H9 (cell line): ENCODE measurements around the gene PDPK1. TPM values are rescaled to one million over a fixed set of nuclear protein-coding genes. Genes with fewer than 3 reads are reported as not detected.

Experiments used
- DNase-seq: peaks from one replicate; pipeline ENCODE4 v3.0.0-alpha.2; 2017
- H2AFZ ChIP-seq: one replicate; pipeline ENCODE4 v1.6.1; 2013; ENCODE audit warnings: mild to moderate bottlenecking, low read length, control low read depth, moderate library complexity
- H2AK5ac ChIP-seq: 2 replicates; pipeline ENCODE4 v1.6.1; 2013; ENCODE audit warnings: low read length, control low read depth, mixed read lengths; ENCODE audit not compliant: insufficient read length
- H2BK120ac ChIP-seq: one replicate; pipeline ENCODE4 v1.6.1; 2013; ENCODE audit warnings: low read depth, mild to moderate bottlenecking, low read length, control low read depth, inconsistent platforms; ENCODE audit not compliant: poor library complexity, severe bottlenecking
- H2BK12ac ChIP-seq: 2 replicates; pipeline ENCODE4 v1.6.1; 2013; ENCODE audit warnings: low read length, control low read depth, mixed read lengths, low read depth; ENCODE audit not compliant: insufficient read length
- H2BK15ac ChIP-seq: 2 replicates; pipeline ENCODE4 v1.6.1; 2013; ENCODE audit warnings: low read depth, low read length, control low read depth
- H2BK20ac ChIP-seq: one replicate; pipeline ENCODE4 v1.6.1; 2013; ENCODE audit warnings: low read depth, mild to moderate bottlenecking, low read length, control low read depth, inconsistent platforms; ENCODE audit not compliant: poor library complexity, severe bottlenecking
- H2BK5ac ChIP-seq: 2 replicates; pipeline ENCODE4 v1.6.1; 2013; ENCODE audit warnings: low read length, control low read depth, mixed read lengths; ENCODE audit not compliant: insufficient read length
- H3K14ac ChIP-seq: 2 replicates; pipeline ENCODE4 v1.6.1; 2013; ENCODE audit warnings: low read length, control low read depth; ENCODE audit not compliant: insufficient read depth
- H3K18ac ChIP-seq: 2 replicates; pipeline ENCODE4 v1.6.1; 2013; ENCODE audit warnings: low read depth, mild to moderate bottlenecking, mixed read lengths, low read length, control low read depth; ENCODE audit not compliant: insufficient read length
- H3K23ac ChIP-seq: 2 replicates; pipeline ENCODE4 v1.6.1; 2013; ENCODE audit warnings: low read length, control low read depth, mixed read lengths, low read depth; ENCODE audit not compliant: insufficient read length
- H3K23me2 ChIP-seq: 2 replicates; pipeline ENCODE4 v1.6.1; 2013; ENCODE audit warnings: low read depth, mild to moderate bottlenecking, mixed read lengths, low read length, control low read depth; ENCODE audit not compliant: insufficient read length, poor library complexity, severe bottlenecking
- H3K27ac ChIP-seq: 2 replicates; pipeline ENCODE4 v1.5.1; 2013; ENCODE audit warnings: low read length, control low read depth, mixed read lengths, low read depth; ENCODE audit not compliant: insufficient read length
- H3K27me3 ChIP-seq: 2 replicates; pipeline ENCODE4 v1.6.1; 2013; ENCODE audit warnings: low read length, control low read depth, inconsistent platforms; ENCODE audit not compliant: insufficient read depth
- H3K4ac ChIP-seq: 2 replicates; pipeline ENCODE4 v1.6.1; 2013; ENCODE audit warnings: low read depth, mild to moderate bottlenecking, control low read depth, inconsistent platforms, low read length, moderate library complexity
- H3K4me1 ChIP-seq: 2 replicates; pipeline ENCODE4 v1.6.1; 2013; ENCODE audit warnings: low read length, control low read depth, inconsistent platforms; ENCODE audit not compliant: insufficient read depth
- H3K4me2 ChIP-seq: 2 replicates; pipeline ENCODE4 v1.6.1; 2013; ENCODE audit warnings: low read length, control low read depth, mixed read lengths; ENCODE audit not compliant: insufficient read length, insufficient read depth
- H3K56ac ChIP-seq: 2 replicates; pipeline ENCODE4 v1.6.1; 2013; ENCODE audit warnings: low read depth, mild to moderate bottlenecking, mixed read lengths, low read length, control low read depth; ENCODE audit not compliant: insufficient read length
- H3K79me1 ChIP-seq: 2 replicates; pipeline ENCODE4 v1.6.1; 2013; ENCODE audit warnings: low read depth, mild to moderate bottlenecking, moderate library complexity, low read length, control low read depth, inconsistent platforms; ENCODE audit not compliant: insufficient read depth, poor library complexity, severe bottlenecking
- H3K79me2 ChIP-seq: 2 replicates; pipeline ENCODE4 v1.6.1; 2013; ENCODE audit warnings: low read length, control low read depth, inconsistent platforms; ENCODE audit not compliant: insufficient read depth
- H3K9ac ChIP-seq: 2 replicates; pipeline ENCODE4 v1.6.1; 2013; ENCODE audit warnings: low read length, control low read depth, mixed read lengths; ENCODE audit not compliant: insufficient read length; ENCODE audit errors: extremely low read depth
- H3K9me3 ChIP-seq: one replicate; pipeline ENCODE4 v1.6.1; 2013; ENCODE audit warnings: low read depth, low read length, inconsistent platforms; ENCODE audit not compliant: control insufficient read depth
- H3T11ph ChIP-seq: one replicate; pipeline ENCODE4 v1.6.1; 2013; ENCODE audit warnings: mild to moderate bottlenecking, low read length, control low read depth, inconsistent platforms
- H4K20me1 ChIP-seq: one replicate; pipeline ENCODE4 v1.6.1; 2013; ENCODE audit not compliant: control insufficient read depth, insufficient read length, insufficient read depth
- H4K5ac ChIP-seq: 2 replicates; pipeline ENCODE4 v1.6.1; 2013; ENCODE audit warnings: low read depth, mild to moderate bottlenecking, mixed read lengths, low read length, control low read depth; ENCODE audit not compliant: insufficient read length
- H4K8ac ChIP-seq: replicated peaks from 2 replicates; pipeline ENCODE4 v1.6.1; 2013; ENCODE audit warnings: low read length, control low read depth, mixed read lengths, low read depth; ENCODE audit not compliant: insufficient read length
- H4K91ac ChIP-seq: 2 replicates; pipeline ENCODE4 v1.6.1; 2013; ENCODE audit warnings: low read depth, mild to moderate bottlenecking, moderate library complexity, mixed read lengths, low read length, control low read depth; ENCODE audit not compliant: insufficient read length
- H3K27ac Mint-ChIP-seq, 3 experiments: 2 replicates in 2 of 3; 3 replicates in 1 of 3; pipeline ENCODE4 v1.8.0; 2020 to 2021; ENCODE audit warnings: mixed read lengths in 3 of 3, mild to moderate bottlenecking in 1 of 3, moderate library complexity in 1 of 3
- H3K27me3 Mint-ChIP-seq: 2 replicates; pipeline ENCODE4 v1.8.0; 2021; ENCODE audit warnings: low read depth, mild to moderate bottlenecking, moderate library complexity, mixed read lengths
- H3K36me3 Mint-ChIP-seq, 3 experiments: 2 replicates in 2 of 3; 3 replicates in 1 of 3; pipeline ENCODE4 v1.8.0; 2020 to 2021; ENCODE audit warnings: low read depth in 3 of 3, mixed read lengths in 3 of 3; ENCODE audit not compliant: insufficient read depth in 1 of 3
- H3K4me1 Mint-ChIP-seq, 2 experiments: 2 replicates each; pipeline ENCODE4 v1.8.0; 2020; ENCODE audit warnings: mixed read lengths in 2 of 2
- H3K4me3 Mint-ChIP-seq, 2 experiments: 2 replicates in 1 of 2; 3 replicates in 1 of 2; pipeline ENCODE4 v1.8.0; 2020 to 2021; ENCODE audit warnings: mild to moderate bottlenecking in 2 of 2, mixed read lengths in 2 of 2, moderate library complexity in 1 of 2
- H3K9me3 Mint-ChIP-seq, 2 experiments: 2 replicates in 1 of 2; 3 replicates in 1 of 2; pipeline ENCODE4 v1.8.0; 2020; ENCODE audit warnings: mild to moderate bottlenecking in 2 of 2, mixed read lengths in 2 of 2, moderate library complexity in 1 of 2
- CTCF ChIP-seq: fragments of 200-600 bp; sonication (generic); conservative IDR thresholded peaks from 3 replicates; pipeline ENCODE4 v1.8.0; 2021; ENCODE audit warnings: antibody characterized with exemption, mild to moderate bottlenecking
- WGBS: extraction: QIAGEN DNeasy Blood & Tissue Kit; methylation state at CpG from one replicate; pipeline ENCODE4 v1.1.7; 2013; ENCODE audit warnings: missing lambda C conversion rate, low lambda C conversion rate, mixed read lengths; ENCODE audit not compliant: insufficient read length; ENCODE audit errors: extremely low coverage; 5-methylcytosine and 5-hydroxymethylcytosine counted together
- total RNA-seq: library from RNA; stranded (reverse); gene quantifications from 2 replicates; pipeline ENCODE4 v1.2.1, GENCODE V29; 2021

PDPK1 gene
- total RNA-seq, 1 experiment from 2014 or later, result 32.8 TPM

- Histone ChIP-seq H4K8ac (no peak overlapping the region), H2AFZ (no peak overlapping the region), H3K27me3 (no peaks in the 10 kb centered on the region), H2BK20ac (no peak overlapping the region), H3K14ac (no peak overlapping the region), H2BK12ac (no peak overlapping the region), H3K9ac (no peak overlapping the region), H2BK5ac (no peak overlapping the region), H3K23ac (no peak overlapping the region), H3K4me2 (peak overlapping the region; percentile 57), H2BK120ac (no peak overlapping the region), H3K23me2 (peaks cover 13% of the 10 kb centered on the region), H3K56ac (no peak overlapping the region), H3K4me1 (no peaks in the 10 kb centered on the region), H2AK5ac (no peak overlapping the region), H3K79me1 (peaks cover 9% of the 10 kb centered on the region), H4K20me1 (no peaks in the 10 kb centered on the region), H3K79me2 (peaks cover 33% of the 10 kb centered on the region; the same call in 1 of the 2 replicates), H3T11ph (no peak overlapping the region), H3K4ac (no peak overlapping the region), H3K27ac (no peak overlapping the region), H3K9me3 (no peaks in the 10 kb centered on the region), H2BK15ac (no peak overlapping the region), H4K5ac (no peak overlapping the region), H4K91ac (no peak overlapping the region), H3K18ac (no peak overlapping the region)
- no peak for TF ChIP-seq CTCF
- Mint-ChIP-seq H3K4me1 (peaks cover 26 to 37% of the 10 kb centered on the region in 2 experiments), H3K9me3 (no peaks in the 10 kb centered on the region), H3K27me3 (no peaks in the 10 kb centered on the region; the same call in 1 of the 2 replicates), H3K36me3 (peaks cover 6 to 40% (median 25%) of the 10 kb centered on the region in 3 experiments; a peak in 6 of 7 replicates), H3K27ac (peak overlapping the region; percentile 95 to 97 (median 96); a peak in 6 of 7 replicates), H3K4me3 (peak overlapping the region; percentile 78 to 79)
- DNase-seq, result no peak
- WGBS, result no CpG with 5 or more reads among the region's 22 CpGs
Measured at GRCh38 chr16:2519711-2520080, 18.1 kb upstream of the PDPK1 start.
